Caco-2 (cell line): Measurements from ENCODE around the gene ZNF556. TPM values are rescaled to one million over a fixed set of nuclear protein-coding genes. Genes with fewer than 3 reads are reported as not detected.
"Not testable (repeated sequence)": the region's sequence is repeated elsewhere in the genome, so short reads cannot be mapped to it uniquely, and the experiment has no call there.

ENCODE experiments used
- BruUV-seq: library from RNA; stranded (reverse); fragments of 400-500 nt; replicated peaks from 2 replicates; lab custom pipeline; 2021; lab: Mats Ljungman, UMichigan
- CTCF ChIA-PET: fragments of 300-600 bp; sonication (Branson Sonifier 250); formaldehyde crosslinking; loops from one replicate; lab custom pipeline; 2022; ENCODE audit warnings: antibody characterized with exemption; lab: Charles Lee
- POLR2A ChIA-PET: fragments of 300-600 bp; sonication (Branson Sonifier 250); formaldehyde crosslinking; loops from one replicate; lab custom pipeline; 2022; ENCODE audit warnings: antibody characterized with exemption; lab: Charles Lee
- DNase-seq, 2 experiments: peaks; one replicate each; pipeline versions ENCODE4 v3.0.0 to v3.0.0-alpha.2; 2020 to 2022
- H3K27me3 ChIP-seq: replicated peaks from 2 replicates; pipeline ENCODE4 v1.6.0; 2011; ENCODE audit warnings: low read length; ENCODE audit not compliant: control insufficient read depth, insufficient read depth
- H3K36me3 ChIP-seq: 2 replicates; pipeline ENCODE4 v1.5.1; 2011; ENCODE audit warnings: low read length; ENCODE audit not compliant: control insufficient read depth, insufficient read depth
- H3K4me1 ChIP-seq: fragments of 250-450 bp; sonication (Bioruptor Pico); 2 replicates; pipeline ENCODE4 v1.5.1; 2020; ENCODE audit warnings: mild to moderate bottlenecking
- H3K4me3 ChIP-seq: 2 replicates; pipeline ENCODE4 v1.5.1; 2011; ENCODE audit warnings: low read depth, mild to moderate bottlenecking, control low read depth, low read length
- H3K9me3 ChIP-seq: fragments of 250-450 bp; sonication (Bioruptor Pico); 2 replicates; pipeline ENCODE4 v1.5.1; 2020; ENCODE audit warnings: mild to moderate bottlenecking, moderate library complexity
- H3K27ac Mint-ChIP-seq: one replicate; pipeline ENCODE4 v1.8.0; 2022; ENCODE audit warnings: mixed read lengths; ENCODE audit not compliant: unreplicated experiment
- H3K27me3 Mint-ChIP-seq: one replicate; pipeline ENCODE4 v1.8.0; 2022; ENCODE audit warnings: mixed read lengths; ENCODE audit not compliant: insufficient read depth, unreplicated experiment
- H3K36me3 Mint-ChIP-seq: one replicate; pipeline ENCODE4 v1.8.0; 2022; ENCODE audit warnings: mild to moderate bottlenecking, mixed read lengths; ENCODE audit not compliant: insufficient read depth, unreplicated experiment
- H3K4me1 Mint-ChIP-seq: one replicate; pipeline ENCODE4 v1.8.0; 2022; ENCODE audit warnings: low read depth, mixed read lengths; ENCODE audit not compliant: unreplicated experiment
- H3K4me3 Mint-ChIP-seq: one replicate; pipeline ENCODE4 v1.8.0; 2022; ENCODE audit warnings: mild to moderate bottlenecking, moderate library complexity, mixed read lengths; ENCODE audit not compliant: unreplicated experiment
- H3K9me3 Mint-ChIP-seq: one replicate; pipeline ENCODE4 v1.8.0; 2022; ENCODE audit warnings: mixed read lengths; ENCODE audit not compliant: unreplicated experiment
- CTCF ChIP-seq, 2 experiments: fragments of 200-600 bp in 1 of 2; IDR thresholded peaks; 1 replicate in 1 of 2; 2 replicates in 1 of 2; pipeline versions ENCODE4 v1.5.1 to v1.8.0; 2011 to 2022; ENCODE audit warnings: antibody characterized with exemption in 1 of 2, control low read depth in 1 of 2, inconsistent platforms in 1 of 2, low read depth in 1 of 2, low read length in 1 of 2, mild to moderate bottlenecking in 1 of 2, moderate library complexity in 1 of 2; ENCODE audit not compliant: insufficient read depth in 1 of 2, severe bottlenecking in 1 of 2, unreplicated experiment in 1 of 2
- intact Hi-C: fragments of 100-400 bp; cut with micrococcal nuclease; formaldehyde crosslinking; loops from one replicate; pipeline ENCODE4 v1.10.0; 2022; ENCODE audit not compliant: unreplicated experiment
- total RNA-seq: library from RNA; stranded (reverse); gene quantifications from 2 replicates; pipeline ENCODE4 v1.2.3, GENCODE V29; 2022

Gene ZNF556
- total RNA-seq, 1 experiment from 2014 or later = 0.57 TPM

DNA sequence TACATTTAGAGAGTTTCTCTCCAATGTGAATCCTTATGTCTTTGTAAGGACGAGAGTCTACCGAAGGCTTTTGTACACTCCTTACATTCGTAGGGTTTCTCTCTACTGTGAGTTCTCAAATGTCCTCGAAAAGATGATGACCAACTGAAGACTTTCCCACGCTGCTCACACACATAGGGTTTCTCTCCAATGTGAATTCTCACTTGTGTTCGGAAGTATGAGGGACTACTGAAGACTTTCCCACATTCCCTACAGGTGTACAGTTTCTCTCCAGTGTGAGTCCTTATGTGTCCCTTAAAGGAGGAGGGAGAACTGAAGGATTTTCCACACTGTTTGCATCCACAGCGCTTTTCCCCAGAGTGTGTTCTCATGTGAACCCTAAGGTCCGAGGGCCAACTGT, 29.6 kb downstream of the ZNF556 start:
- Histone ChIP-seq H3K9me3 (peaks cover 12% of the 10 kb centered on the region; the same call in 1 of the 2 replicates), H3K4me3 (no peak overlapping the region), H3K4me1 (no peaks in the 10 kb centered on the region), H3K36me3 (no peaks in the 10 kb centered on the region), H3K27me3 (no peaks in the 10 kb centered on the region)
- Mint-ChIP-seq H3K4me3 (no peak overlapping the region), H3K27ac (no peak overlapping the region), H3K4me1 (no peaks in the 10 kb centered on the region), H3K36me3 (peaks cover 26% of the 10 kb centered on the region), H3K27me3 (no peaks in the 10 kb centered on the region), H3K9me3 (no peaks in the 10 kb centered on the region)
- intact Hi-C loops = no loop called here
- ChIA-PET POLR2A (no interaction called here), CTCF (no interaction called here)
- BruUV-seq = no TSS peak
- DNase-seq = no peak
- TF ChIP-seq CTCF (IDR thresholded peaks at IDR 0.05; ENCODE audit: insufficient read depth in 1 of 2, low read depth in 1 of 2, low read length in 1 of 2, severe bottlenecking in 1 of 2, unreplicated experiment in 1 of 2) = no peak

GRCh38 chr19:2900296-2901252, 33.4 kb downstream of the ZNF556 start, which contains the start of gene ZNF57:
Gene ZNF57 (plus strand): TSS chr19:2900928. CDS start chr19:2901046, 118 bp downstream.
- H3K9me3 Mint-ChIP-seq = no peaks in the 10 kb centered on the region
- CTCF ChIA-PET = interaction anchor here (0.6 to 1.7 kb wide), 6 partner anchors 13 to 252 kb away, joined by 3 to 18 read pairs (median 4); partner anchors contain the start of gene ZNF555
- peaks cover 26% of the 10 kb centered on the region for H3K36me3 Mint-ChIP-seq
- H3K27me3 ChIP-seq = no peaks in the 10 kb centered on the region
- BruUV-seq = no TSS peak
- no peaks in the 10 kb centered on the region for H3K4me1 Mint-ChIP-seq
- H3K27me3 Mint-ChIP-seq = no peaks in the 10 kb centered on the region
- peaks cover 12% of the 10 kb centered on the region; the same call in 1 of the 2 replicates for H3K9me3 ChIP-seq
- H3K4me3 ChIP-seq = peak within 1 kb of the TSS; percentile 99
- intact Hi-C loops = loop anchor here (2.0 kb wide), 1 partner anchor 50 kb away; no protein-coding TSS in a partner anchor
- no peaks in the 10 kb centered on the region; the same call in 1 of the 2 replicates for H3K36me3 ChIP-seq
- no peak for TF ChIP-seq CTCF (IDR thresholded peaks at IDR 0.05; ENCODE audit: insufficient read depth in 1 of 2, low read depth in 1 of 2, low read length in 1 of 2, severe bottlenecking in 1 of 2, unreplicated experiment in 1 of 2)
- H3K4me1 ChIP-seq = peaks cover 4% of the 10 kb centered on the region; the same call in 1 of the 2 replicates
- DNase-seq = peak; percentile 99
- peak within 1 kb of the TSS; percentile 98 for H3K4me3 Mint-ChIP-seq
- H3K27ac Mint-ChIP-seq = peak within 1 kb of the TSS; percentile 96
- POLR2A ChIA-PET = interaction anchor here (0.6 to 2.0 kb wide), 4 partner anchors 12 to 359 kb away, joined by 4 to 24 read pairs (median 6); partner anchors contain the start of gene ZNF556

DNA sequence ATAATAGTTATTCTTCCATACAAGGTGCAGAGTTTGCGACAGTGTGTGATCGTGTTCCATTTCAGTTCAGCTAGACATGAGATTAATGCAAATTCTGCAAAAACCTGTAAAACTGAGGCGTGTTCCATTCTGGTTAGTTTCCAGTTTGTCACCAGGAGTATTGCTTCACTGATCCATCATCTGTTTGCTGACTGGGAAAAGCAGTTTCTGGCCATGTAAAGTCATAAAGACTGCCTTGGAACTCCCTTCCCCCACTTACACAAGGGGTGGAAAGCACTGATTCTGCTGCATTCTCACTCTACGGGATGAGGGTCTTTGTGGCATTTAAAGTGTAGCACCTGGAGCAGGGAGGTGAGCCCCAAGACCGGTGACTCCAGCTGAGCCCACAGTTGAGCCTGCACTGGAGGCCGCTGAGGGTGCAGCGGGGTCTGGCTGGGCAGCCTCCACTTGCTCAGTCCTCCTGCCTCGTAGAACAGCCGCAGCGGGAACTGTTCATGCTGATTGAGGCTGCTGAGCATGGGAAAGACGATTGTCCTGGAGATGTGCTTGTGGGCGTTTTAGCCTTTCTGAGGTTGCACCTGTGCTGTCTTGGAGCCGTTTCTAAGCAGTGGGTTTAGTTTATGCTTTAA, 35.6 kb downstream of the ZNF556 start:
- Histone ChIP-seq H3K36me3 (no peaks in the 10 kb centered on the region; the same call in 1 of the 2 replicates), H3K27me3 (no peaks in the 10 kb centered on the region), H3K4me3 (no peak overlapping the region), H3K9me3 (peaks cover 7% of the 10 kb centered on the region; the same call in 1 of the 2 replicates), H3K4me1 (peaks cover 4% of the 10 kb centered on the region; the same call in 1 of the 2 replicates)
- H3K27me3 Mint-ChIP-seq = no peaks in the 10 kb centered on the region
- H3K4me1 Mint-ChIP-seq = no peaks in the 10 kb centered on the region
- H3K4me3 Mint-ChIP-seq = peak overlapping the region; percentile 98
- TF ChIP-seq CTCF (IDR thresholded peaks at IDR 0.05; ENCODE audit: insufficient read depth in 1 of 2, low read depth in 1 of 2, low read length in 1 of 2, severe bottlenecking in 1 of 2, unreplicated experiment in 1 of 2) = no peak
- H3K36me3 Mint-ChIP-seq = peaks cover 22% of the 10 kb centered on the region
- CTCF ChIA-PET = no interaction called here
- POLR2A ChIA-PET = no interaction called here
- DNase-seq = no peak
- no peaks in the 10 kb centered on the region for H3K9me3 Mint-ChIP-seq
- no peak overlapping the region for H3K27ac Mint-ChIP-seq
- no TSS peak for BruUV-seq
- intact Hi-C loops = no loop called here

GRCh38 chr19:2903326-2903725, 36.2 kb downstream of the ZNF556 start:
- H3K27ac Mint-ChIP-seq, H3K4me3 Mint-ChIP-seq, H3K4me1 Mint-ChIP-seq, H3K4me1 ChIP-seq, DNase-seq, H3K27me3 Mint-ChIP-seq, H3K36me3 ChIP-seq, CTCF ChIA-PET, BruUV-seq, H3K9me3 ChIP-seq, intact Hi-C loops, H3K4me3 ChIP-seq, H3K9me3 Mint-ChIP-seq, H3K27me3 ChIP-seq, POLR2A ChIA-PET: not testable (repeated sequence)
- peaks cover 21% of the 10 kb centered on the region for H3K36me3 Mint-ChIP-seq
